Fibroblast of gingiva (primary cell): ENCODE measurements around the gene ACTR1A.

Experiments
- DNase-seq: peaks from one replicate; pipeline ENCODE4 v3.0.0-alpha.2; 2011; ENCODE audit warnings: low read depth

ACTR1A gene

GRCh38 chr10:102452672-102453340, 49.7 kb downstream of the ACTR1A start:
- peak; percentile 52 for DNase-seq

- no peak for DNase-seq
These were observed 51.2 kb downstream of the ACTR1A start, which contains the start of gene C10orf95 for GRCh38 chr10:102451105-102451969. Gene C10orf95, minus strand, starts transcription at chr10:102451543. Its CDS starts 450 bp downstream, at chr10:102451093.

DNA sequence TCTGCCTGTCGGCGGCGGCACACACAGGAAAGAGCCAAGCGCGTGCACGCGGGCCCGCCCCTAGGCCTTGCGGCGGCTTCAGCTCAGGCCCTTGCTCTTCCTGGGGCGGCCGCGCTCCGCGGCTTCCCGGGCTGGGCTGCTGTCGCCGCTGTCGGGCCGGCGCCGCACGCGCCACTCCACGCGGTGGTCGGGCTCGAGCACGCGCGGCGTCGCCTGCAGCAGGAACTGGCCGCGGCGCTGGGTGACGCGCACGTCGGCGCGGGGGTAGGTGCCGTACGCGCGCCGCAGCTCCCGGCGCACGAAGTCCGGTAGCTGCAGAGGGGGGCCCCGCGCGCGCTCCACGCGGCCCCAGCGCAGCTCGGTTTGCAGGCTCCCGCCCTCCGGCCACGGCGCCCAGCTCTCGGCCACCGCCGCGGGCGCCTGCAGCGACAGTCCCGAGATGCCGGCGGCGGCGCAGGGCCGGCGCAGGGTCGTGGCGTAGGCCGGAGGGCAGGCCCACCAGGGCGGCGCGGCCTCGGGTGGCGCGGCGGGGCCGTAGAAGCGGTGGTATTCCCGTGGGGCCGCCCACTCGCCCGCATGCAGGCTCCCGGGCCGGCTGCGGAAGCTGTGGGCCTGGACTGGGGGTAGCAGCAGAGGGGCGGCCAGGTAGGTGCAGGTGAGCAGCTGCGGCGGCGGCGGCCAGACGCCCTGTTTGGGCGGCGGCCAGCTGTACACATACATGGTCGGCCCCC, 52.0 kb downstream of the ACTR1A start:
- peak; percentile 75 for DNase-seq

- DNase-seq = no peak
These were observed 52.5 kb downstream of the ACTR1A start for GRCh38 chr10:102450124-102450373.

DNA sequence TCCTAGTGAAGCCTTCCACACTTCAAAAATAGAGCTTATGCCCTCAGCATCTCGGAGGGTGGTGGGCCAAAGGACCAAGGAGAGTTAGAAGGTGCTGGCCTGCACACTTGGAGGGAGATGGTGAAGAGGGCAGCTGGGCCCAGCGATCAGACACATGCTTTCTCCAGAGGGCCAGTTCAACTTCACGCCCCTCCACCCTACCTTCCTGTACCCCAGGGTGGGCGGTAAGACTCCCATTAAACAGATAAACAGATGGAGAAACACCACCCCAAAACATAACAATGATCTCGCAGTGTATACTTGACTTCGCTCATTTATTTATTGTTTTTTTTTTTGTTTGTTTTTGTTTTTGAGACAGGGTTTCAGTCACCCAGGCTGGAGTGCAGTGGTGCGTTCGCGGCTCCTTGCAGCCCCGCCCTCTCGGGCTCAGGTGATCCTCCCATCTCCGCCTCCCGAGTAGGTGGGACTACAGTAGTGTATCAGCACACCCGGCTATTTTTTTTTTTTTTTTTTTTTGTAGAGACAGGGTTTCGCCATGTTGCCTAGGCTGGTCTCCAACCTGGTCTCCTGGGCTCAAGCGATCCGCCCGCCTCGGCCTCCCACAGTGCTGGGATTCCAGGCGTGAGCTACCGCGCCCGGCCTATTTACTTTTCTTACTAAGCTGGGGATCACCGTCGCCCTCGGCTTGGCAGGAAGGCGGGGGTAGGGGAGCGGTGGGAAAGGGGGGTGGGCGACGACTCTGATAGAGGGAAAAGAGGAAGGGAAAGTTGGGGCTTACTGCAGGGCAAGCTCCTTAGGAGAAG, 53.0 kb downstream of the ACTR1A start:
- peak; percentile 47 for DNase-seq

DNA sequence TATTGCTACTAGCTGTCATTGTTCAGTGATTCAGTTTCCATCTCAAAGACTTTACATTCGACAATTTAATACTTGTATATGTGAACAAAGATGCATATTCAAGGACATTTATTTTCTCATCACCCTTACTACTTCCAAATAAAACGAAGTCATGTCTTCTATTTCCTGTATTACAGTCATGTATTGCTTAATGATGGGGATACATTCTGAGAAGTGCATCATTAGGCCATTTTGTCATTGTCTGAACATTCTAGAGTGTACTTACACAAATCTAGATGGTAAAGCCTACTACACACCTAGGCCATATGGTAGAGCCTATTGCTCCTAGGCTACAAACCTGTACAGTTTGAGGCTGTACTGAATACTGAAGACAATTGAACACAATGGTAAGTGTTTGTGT, 57.7 kb downstream of the ACTR1A start:
- no peak for DNase-seq

GRCh38 chr10:102438374-102438773, 64.1 kb downstream of the ACTR1A start:
- no peak for DNase-seq

DNA sequence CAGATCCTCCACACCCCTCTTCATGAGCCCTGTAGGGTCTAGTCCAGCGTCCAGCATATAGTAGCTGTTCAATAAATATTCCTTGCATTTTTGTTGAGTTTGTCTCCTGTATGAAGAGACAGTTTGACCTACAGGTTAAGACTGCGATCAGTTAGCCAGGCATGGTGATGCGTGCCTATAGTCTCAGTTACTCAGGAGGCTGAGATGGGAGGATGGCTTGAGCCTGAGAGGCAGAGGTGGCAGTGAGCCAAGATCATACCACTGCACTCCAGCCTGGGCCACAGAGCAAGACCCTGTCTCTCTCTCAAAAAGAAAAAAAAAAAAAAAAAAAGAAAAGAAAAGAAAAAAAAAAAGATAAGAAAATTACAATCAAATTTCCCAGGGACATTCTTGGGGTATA, 65.0 kb downstream of the ACTR1A start:
- no peak for DNase-seq

DNA sequence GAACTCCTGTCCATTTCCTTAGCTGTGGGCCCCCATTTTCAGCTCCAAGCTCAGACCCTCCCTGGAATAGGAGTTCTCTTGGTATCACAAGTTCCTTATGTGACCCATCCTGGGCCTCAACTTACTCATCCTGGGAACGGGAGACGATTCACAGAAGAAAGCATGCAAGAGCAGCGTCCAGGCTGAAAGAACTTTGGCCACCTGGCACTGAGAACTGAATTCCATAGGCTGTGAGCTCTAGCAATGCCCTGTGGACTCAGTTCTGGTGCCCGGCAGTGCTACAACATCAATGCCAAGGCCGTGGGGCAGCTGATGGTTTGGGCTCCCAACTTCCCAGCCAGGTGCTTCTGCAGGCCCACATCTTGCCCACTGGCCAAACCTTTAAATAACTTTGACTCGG, 66.2 kb downstream of the ACTR1A start:
- DNase-seq = no peak

DNA sequence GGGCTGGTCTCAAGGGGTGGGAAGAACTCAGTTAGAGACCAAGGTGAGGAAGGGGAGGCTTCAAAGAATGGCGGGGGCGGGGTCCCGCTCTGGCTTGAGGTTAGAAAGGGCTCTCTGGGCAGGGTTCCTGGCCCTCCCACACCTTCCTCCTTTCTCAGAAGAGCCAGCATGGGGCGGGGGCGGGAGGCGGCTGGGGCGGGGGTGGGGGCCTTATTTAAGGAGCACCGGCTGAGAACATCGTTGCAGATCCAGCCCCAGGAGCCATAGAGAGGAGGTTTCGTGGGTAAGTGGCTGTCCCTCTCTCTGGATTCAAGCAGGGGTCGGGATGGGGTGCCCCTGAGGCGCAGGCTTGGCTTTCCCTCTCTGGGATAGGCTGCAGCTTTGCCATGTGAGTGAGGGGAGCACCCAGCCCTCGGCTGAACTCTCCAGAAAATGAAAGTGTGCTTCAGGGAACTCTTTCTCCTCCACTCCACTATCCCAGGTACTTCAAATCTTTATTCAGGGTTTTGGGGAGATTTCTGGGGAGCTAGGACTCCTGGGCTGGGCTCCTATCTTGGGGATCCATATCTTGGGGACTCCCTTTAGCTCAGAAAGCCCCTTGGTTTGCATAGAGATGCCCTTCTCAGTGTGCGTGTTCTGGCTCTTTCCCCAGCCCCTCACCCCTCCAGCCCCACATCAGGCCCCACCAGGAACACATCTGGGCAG, 66.8 kb downstream of the ACTR1A start:
- DNase-seq = no peak

DNA sequence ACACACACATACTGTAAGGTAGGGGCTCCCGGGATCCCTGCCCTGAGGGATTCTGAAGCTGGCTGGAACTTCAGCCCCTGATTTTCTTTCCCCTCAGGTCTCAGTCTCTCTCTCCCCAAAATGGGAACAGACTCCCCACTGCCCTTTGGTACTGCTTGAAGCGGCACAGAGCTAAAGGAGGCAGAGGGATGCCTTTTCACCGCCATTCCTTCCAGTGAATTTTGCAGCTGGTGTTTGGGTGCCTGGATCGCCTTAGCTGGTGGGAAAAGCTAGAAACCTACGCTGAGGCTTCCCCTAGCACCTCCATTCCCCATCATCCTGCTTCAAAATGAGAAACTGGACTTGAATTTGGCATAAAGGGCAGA, 67.4 kb downstream of the ACTR1A start:
- no peak for DNase-seq

DNA sequence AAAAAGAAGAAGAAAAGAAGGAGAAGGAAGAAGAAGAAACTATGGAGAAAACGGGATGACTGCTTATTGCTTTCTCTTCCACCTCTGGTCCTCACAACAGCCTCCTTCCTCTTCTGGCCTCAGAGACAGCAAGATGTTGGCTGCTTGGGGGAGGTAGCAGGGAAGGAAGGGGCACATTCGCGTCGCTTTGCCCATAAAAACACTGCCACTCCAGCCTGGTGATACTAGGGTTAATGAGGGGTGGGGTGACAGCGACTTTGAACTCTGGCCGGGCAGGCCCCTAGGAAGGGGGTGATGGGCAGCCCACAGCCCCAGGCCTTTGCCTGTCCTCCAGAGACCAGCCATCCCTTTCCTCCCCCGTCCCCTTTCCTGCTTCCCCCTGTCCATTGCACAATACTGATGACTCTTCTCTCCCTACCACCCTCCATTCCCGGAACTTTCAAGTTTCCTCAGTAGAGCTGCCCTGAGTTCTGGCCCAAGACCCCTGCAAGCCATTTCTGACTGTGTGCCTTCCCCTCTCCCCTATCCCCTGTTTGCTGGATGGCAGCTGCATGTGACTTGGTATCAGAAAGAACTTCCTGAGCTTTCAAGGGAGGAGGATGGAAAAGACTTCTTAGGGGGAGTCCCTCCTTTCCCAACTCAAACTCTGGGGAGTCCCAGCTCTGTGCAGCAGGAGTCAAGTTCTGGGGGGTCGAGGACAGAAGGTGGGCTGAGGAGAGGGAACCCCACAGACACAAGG, 67.9 kb downstream of the ACTR1A start:
- peak; percentile 60 for DNase-seq

- no peak for DNase-seq
These were observed 68.9 kb downstream of the ACTR1A start for GRCh38 chr10:102433619-102434046.

- DNase-seq = peak; percentile 97
These were observed 70.2 kb downstream of the ACTR1A start, which contains the start of gene CUEDC2 for GRCh38 chr10:102432162-102432950. Gene CUEDC2, minus strand, starts transcription at chr10:102432574. Its CDS starts 7,386 bp downstream, at chr10:102425188.

DNA sequence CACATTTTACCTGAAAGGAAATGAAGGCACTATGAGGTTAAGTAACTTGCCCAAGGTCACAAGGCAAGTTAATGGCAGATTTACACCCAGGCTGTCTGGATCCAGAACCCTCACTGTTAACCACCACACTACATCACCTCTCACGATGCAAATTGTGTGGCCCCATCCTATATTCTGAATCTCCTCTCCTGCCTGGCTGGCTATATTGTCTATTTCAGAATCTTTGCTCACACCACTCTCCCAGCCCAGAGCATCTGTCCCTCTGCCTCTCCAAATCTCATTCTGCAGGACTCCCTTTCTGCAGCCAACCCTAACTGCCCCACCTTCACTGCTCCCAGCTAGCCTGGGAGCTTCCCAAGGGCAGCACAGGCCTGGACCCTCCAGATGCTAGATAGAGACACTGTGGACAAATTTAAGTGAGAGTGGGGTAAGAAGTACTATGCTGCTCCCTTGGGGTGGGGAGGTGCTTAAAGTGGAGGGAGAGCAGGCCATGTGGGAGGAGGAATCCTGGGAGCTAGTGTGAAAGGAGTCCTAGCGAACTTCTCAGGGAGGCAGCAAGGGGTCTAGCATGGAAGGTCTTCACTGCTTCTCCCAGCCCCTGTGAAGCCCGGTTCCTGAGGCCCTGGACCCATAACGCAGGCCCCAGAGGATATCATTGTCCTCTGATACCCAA, 70.9 kb downstream of the ACTR1A start:
- peak; percentile 66 for DNase-seq

DNA sequence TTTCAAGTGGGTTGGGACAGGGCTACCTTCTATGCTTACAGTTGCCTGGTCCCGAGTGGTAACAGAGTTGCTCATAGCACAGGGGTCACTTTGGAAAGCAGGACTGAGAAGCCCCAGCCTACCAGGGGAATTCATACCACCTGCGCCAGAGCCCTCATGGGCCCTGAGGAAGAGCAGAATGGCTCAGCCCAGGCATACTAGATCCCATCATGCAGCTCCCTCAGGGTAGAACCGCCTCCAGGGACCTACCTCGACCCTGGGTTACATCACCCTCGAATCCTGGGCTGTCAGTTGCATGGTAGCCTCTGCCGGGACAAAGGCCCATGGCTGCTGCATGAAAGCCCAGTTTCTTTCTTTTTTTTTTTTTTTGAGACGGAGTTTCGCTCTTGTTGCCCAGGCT, 73.0 kb downstream of the ACTR1A start:
- no peak for DNase-seq
